Skeletal muscle cell (primary cell): ENCODE results near the gene ADAMTSL5.

Experiments used
- DNase-seq: peaks from one replicate; pipeline ENCODE4 v3.0.0-alpha.2; 2010; ENCODE audit warnings: low read depth
- H3K4me3 ChIP-seq: 2 replicates; pipeline ENCODE4 v1.5.1; 2011; ENCODE audit warnings: low read depth, mild to moderate bottlenecking, control low read depth, low read length, moderate library complexity

The ADAMTSL5 gene

DNA sequence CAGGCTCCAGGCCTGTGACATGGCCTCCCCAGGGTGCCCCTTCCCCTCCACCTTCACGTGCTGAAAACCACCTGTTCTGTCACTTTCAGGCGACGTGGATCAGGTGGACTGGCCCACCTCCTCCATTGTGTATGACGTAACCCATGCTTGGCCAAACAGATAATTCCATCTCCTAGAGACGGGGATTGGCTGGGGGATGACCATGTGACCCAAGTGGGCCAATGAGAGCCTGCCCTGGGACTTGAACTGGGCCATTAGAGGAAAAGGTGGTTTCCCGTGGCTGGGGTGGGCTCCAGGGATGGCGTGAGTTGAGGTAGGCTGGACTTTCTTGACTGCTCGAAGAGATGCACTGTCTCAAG lies 3.6 kb upstream of the ADAMTSL5 start:
- H3K4me3 ChIP-seq = no peak overlapping the region
- no peak for DNase-seq

- no peak overlapping the region for H3K4me3 ChIP-seq
- no peak for DNase-seq
These were observed 2.3 kb upstream of the ADAMTSL5 start for GRCh38 chr19:1514986-1515721.

- H3K4me3 ChIP-seq = no peak overlapping the region
- DNase-seq = no peak
These were observed 1.5 kb upstream of the ADAMTSL5 start for GRCh38 chr19:1514295-1514661.

DNA sequence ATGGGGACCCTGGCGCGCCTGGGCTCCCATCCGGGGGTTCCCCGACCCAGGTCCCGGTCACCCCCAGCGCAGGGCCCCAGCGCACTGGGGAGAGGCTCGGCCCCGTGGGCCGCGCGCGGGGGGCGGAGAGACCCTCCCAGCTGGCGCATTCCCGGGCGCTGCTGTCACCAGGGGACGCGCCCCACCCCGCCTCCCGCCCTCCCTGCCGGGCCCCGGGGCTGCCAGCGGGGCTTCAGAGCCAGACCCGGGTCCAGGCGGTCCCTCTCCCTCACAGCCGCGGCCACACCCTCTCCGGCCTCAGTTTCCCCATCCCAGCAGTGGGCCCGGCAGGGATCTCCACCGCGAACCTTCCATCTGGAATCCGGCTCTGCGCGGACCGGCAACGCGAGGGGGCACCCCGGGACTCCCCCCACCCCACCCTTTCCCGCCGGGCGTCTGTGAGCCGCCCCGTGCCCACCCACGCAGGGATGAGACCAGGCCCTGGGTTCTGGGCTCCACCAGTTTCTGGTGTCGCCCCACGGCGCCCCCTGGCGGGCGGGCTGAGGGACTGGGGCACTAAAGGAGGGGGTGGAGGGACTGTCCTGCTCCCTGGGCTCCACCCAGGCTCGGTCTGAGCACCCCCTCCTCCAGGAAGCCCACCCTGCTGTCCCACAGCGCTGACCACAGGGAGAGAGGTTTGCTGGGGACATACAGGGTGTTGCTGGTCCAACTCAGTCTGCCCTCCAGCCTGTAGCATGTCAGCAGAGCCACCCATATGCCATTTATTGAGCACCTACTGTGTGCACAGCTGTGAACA lies 878 bp upstream of the ADAMTSL5 start:
- H3K4me3 ChIP-seq = peak overlapping the region; percentile 58

DNA sequence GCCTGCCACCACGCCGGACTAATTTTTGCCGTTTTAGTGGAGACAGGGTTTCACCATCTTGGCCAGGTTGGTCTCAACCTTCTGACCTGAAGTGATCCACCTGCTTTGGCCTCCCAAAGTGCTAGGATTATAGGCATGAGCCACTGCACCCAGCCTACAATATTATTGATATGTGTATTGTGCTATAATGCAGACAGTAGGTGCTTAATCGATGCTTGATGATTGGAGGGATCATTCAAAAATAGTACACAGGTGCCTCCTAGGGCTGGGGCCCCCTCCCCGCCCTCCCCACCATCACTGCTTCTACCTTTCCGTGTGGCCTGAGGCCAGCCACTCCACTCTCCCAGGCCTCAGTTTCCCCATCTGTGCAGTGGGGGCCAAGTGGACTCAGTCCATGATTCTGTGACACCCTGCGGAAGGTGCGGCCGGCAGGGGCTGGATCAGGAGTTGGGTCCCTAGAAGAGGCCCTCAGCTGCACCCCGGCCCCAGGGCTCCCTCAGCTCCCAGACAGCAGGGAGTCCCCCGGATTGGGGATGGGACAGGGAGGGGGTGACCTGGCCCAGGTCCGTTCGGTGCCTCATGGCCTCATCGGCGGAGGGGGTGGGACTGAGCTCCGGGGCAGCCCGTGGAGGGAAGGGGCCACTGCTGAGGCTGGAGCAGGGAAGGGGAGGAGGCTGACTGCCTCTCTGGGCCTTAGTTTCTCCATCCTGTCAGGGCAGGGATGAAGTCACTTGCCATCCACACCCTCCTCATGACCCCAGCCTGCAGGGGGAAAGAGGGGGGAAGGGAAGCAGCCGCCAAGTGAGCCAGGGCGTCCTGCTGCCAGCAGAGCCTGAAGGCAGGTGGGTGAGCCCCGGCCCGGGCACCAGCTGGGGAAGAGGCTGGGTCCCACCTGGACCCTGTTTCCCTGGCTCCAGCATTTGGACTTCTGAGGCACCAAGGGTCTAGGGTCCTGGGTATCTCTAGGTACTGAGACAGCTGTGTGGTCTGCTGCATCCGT lies 1.2 kb downstream of the ADAMTSL5 start:
- H3K4me3 ChIP-seq = no peak overlapping the region
- DNase-seq = no peak

More for the DNA sequence above, 878 bp upstream of the ADAMTSL5 start:
- no peak for DNase-seq

DNA sequence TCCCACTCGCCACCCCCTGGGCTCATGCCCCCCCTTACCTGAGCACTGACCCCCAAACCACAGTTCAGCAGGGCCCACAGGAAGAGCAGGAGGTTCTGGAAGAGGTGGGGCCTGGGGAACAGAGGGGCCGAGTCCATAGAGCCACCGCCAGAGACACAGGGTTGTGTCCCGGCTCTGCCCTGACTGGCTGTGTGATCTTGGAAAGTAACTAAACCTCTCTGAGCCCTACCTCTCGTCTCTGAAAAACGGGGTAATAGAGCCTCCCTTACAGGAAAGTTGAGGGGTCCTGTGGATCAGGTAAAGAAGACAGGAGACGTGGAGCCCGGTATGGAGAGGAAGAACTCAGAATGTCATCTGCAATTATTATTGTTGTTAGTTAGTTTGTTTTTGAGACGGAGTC lies 2.0 kb downstream of the ADAMTSL5 start:
- H3K4me3 ChIP-seq = no peak overlapping the region
- DNase-seq = no peak

GRCh38 chr19:1510442-1510806 lies 2.4 kb downstream of the ADAMTSL5 start:
- no peak overlapping the region for H3K4me3 ChIP-seq
- DNase-seq = no peak

GRCh38 chr19:1509602-1510441 lies 3.0 kb downstream of the ADAMTSL5 start:
- no peak overlapping the region for H3K4me3 ChIP-seq
- no peak for DNase-seq

- H3K4me3 ChIP-seq = peak overlapping the region; percentile 32
- DNase-seq = no peak
These were observed 4.3 kb downstream of the ADAMTSL5 start for GRCh38 chr19:1508507-1508856.

GRCh38 chr19:1507763-1508506 lies 4.9 kb downstream of the ADAMTSL5 start:
- H3K4me3 ChIP-seq = peak overlapping the region; percentile 55
- peak; percentile 82 for DNase-seq

GRCh38 chr19:1507192-1507660 lies 5.6 kb downstream of the ADAMTSL5 start:
- no peak for DNase-seq
- peak overlapping the region; percentile 15 for H3K4me3 ChIP-seq

DNA sequence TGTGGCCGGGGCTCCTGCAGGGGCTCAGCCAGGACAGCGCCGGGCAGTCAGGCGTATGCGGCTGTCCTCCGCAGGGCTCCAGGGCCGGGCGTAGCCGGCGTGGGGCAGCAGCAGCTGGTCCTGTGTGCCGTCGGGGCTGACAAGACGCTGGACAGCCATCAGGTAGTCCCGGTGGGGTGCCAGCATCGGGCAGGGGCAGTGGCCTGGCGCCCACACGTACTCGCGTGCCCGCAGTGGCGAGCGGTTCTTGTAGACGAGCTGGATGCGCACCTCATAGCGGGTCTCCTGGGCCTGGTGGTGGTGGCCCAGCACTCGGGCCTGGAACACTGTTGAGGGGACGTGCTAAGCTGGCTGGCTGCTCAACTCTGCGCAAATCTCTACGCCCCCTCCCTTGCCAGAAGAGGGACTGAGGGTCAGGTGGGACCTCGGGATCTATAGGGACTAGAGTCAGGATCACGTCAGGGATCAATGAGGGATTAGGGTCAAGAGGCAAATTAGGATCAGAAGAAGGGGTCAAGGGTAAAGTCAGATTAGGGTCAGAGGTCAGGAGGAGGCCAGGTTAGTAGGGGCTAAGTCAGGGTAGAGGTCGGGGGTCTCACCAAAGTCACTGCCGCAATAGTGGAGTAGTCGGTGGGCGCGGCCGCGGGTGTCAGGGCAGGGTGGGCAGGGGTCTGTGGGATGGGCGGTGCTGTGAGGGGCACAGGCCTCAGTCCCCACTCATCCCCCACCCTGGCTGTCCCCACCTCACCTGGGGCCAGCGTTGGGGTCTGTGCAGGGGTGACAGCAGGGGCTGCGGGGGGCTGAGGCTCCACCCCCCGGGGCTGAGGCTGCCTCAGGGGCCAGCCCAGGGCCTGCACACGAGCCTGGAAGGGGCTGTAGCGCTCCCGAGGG lies 6.6 kb downstream of the ADAMTSL5 start:
- DNase-seq = no peak

GRCh38 chr19:1505012-1505411 lies 7.8 kb downstream of the ADAMTSL5 start:
- H3K4me3 ChIP-seq = no peak overlapping the region
- DNase-seq = no peak

More for the DNA sequence above, 6.6 kb downstream of the ADAMTSL5 start:
- no peak overlapping the region for H3K4me3 ChIP-seq

- H3K4me3 ChIP-seq = no peak overlapping the region
- DNase-seq = no peak
These were observed 8.7 kb downstream of the ADAMTSL5 start for GRCh38 chr19:1503925-1504773.

DNA sequence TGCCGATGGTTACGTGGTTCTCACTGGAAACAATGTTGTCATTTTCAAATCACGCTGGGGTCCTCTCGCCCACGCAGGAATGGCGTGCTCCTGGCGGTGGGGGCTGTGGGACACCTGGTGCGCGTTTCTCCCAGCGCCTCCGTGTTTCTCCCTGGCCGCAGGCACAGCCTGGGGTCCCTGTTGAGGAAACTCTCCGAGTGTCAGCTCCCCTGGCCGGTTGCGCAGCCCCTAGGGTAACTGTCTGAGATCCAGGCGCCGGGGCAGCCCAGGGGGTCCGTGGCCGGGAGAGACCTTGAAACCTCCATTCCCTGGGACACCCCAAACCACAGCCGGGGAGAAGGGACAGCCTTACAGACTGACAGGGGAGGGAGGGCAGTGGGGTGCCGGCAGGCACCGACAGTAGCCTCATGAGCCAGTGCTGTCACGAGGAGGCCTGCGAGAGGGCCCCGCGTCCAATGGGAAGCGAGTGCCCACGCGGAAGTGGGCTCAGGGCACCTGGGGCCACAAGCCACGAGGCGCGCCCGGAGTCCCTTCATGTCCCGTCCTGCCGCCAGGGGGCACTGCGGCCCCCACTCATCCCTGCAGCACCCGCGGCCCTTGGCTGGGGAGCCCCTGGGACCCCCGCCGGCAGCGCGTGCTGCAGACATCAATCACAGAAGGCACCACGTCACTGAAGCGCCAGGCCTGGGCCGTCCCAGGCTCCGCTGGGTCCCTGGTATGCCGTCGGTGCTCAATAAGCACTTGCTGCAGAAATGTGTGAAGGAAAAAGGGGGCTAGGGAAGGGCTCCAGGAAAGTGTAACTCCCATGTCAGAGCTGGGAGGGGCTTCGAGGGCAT lies 9.5 kb downstream of the ADAMTSL5 start:
- H3K4me3 ChIP-seq = peak overlapping the region; percentile 7
- DNase-seq = no peak
